ENCODE measurements around the gene ALG11. TPM values are rescaled to one million over a fixed set of nuclear protein-coding genes. Genes with fewer than 3 reads are reported as not detected.
"Not testable (repeated sequence)": the region's sequence is repeated elsewhere in the genome, so short reads cannot be mapped to it uniquely, and the experiment has no call there.

Gene ALG11
- total RNA-seq, 1 donor from 2014 or later = 38.4 TPM

GRCh38 chr13:52051400-52051799 is 39.2 kb downstream of the ALG11 start:
- no peak overlapping the region for H3K27ac ChIP-seq
- ATAC-seq = no peak
- H3K27me3 ChIP-seq = no peaks in the 10 kb centered on the region
- H3K36me3 ChIP-seq = no peaks in the 10 kb centered on the region
- TF ChIP-seq, protein P1, sequence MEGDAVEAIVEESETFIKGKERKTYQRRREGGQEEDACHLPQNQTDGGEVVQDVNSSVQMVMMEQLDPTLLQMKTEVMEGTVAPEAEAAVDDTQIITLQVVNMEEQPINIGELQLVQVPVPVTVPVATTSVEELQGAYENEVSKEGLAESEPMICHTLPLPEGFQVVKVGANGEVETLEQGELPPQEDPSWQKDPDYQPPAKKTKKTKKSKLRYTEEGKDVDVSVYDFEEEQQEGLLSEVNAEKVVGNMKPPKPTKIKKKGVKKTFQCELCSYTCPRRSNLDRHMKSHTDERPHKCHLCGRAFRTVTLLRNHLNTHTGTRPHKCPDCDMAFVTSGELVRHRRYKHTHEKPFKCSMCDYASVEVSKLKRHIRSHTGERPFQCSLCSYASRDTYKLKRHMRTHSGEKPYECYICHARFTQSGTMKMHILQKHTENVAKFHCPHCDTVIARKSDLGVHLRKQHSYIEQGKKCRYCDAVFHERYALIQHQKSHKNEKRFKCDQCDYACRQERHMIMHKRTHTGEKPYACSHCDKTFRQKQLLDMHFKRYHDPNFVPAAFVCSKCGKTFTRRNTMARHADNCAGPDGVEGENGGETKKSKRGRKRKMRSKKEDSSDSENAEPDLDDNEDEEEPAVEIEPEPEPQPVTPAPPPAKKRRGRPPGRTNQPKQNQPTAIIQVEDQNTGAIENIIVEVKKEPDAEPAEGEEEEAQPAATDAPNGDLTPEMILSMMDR (IDR thresholded peaks at IDR 0.05) = no peak
- H3K4me3 ChIP-seq = no peak overlapping the region
- no peak for DNase-seq
- H3K9me3 ChIP-seq = no peaks in the 10 kb centered on the region
- intact Hi-C loops (cut with DNase I) = no loop called here
- no peaks in the 10 kb centered on the region for H3K4me1 ChIP-seq

GRCh38 chr13:52053460-52053859 is 41.3 kb downstream of the ALG11 start:
- Histone ChIP-seq H3K27me3 (no peaks in the 10 kb centered on the region), H3K4me1 (no peaks in the 10 kb centered on the region), H3K4me3 (no peak overlapping the region), H3K27ac (no peak overlapping the region), H3K9me3 (no peaks in the 10 kb centered on the region), H3K36me3 (no peaks in the 10 kb centered on the region)
- DNase-seq (no peak), ATAC-seq (no peak)
- intact Hi-C loops (cut with DNase I) = no loop called here
- TF ChIP-seq, protein P1 (IDR thresholded peaks at IDR 0.05) = no peak

DNA sequence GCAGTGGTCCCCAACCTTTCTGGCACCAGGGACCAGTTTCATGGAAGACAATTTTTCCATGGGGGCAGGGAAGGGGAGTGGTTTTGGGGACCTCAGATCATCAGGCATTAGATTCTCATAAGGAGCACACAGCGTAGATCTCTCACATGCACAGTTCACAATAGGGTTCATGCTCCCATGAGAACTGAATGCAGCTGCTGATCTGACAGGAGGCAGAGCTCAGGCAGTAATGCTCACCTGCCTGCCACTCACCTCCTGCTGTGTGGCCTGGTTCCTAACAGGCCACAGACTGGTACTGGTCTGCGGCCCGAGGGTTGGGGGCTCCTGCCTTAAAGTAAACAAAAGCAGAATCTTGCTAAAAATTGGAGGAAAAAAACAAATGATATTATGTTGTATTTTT is 48.9 kb downstream of the ALG11 start:
- DNase-seq; H3K27ac ChIP-seq; H3K27me3 ChIP-seq; ATAC-seq; H3K4me1 ChIP-seq; intact Hi-C loops (cut with DNase I); H3K9me3 ChIP-seq; H3K36me3 ChIP-seq; H3K4me3 ChIP-seq: not testable (repeated sequence)

DNA sequence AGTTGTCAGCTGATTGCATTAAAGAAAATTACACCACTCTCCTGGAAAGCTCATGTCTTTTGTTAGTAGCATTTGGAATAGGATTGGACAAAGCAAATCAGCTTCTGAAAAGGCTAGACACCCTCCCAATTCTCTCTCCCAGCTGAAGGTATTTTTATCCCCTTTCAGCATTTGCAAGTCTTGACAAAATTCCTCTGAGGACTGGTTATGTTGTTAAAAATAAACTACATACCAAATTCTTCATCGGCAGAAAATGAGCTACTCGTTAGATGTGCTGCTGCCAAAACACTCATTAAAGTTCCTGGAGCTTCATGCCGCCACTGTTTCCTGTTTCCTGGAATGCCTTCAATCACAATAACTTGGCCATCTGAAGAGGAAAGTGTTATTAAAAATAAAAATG is 49.4 kb downstream of the ALG11 start:
- Histone ChIP-seq H3K4me3 (no peak overlapping the region), H3K27ac (no peak overlapping the region), H3K27me3 (no peaks in the 10 kb centered on the region), H3K9me3 (no peaks in the 10 kb centered on the region), H3K4me1 (no peaks in the 10 kb centered on the region), H3K36me3 (no peaks in the 10 kb centered on the region)
- ATAC-seq (no peak), DNase-seq (no peak)
- intact Hi-C loops (cut with DNase I) = no loop called here
- TF ChIP-seq, protein P1 (IDR thresholded peaks at IDR 0.05) = no peak

DNA sequence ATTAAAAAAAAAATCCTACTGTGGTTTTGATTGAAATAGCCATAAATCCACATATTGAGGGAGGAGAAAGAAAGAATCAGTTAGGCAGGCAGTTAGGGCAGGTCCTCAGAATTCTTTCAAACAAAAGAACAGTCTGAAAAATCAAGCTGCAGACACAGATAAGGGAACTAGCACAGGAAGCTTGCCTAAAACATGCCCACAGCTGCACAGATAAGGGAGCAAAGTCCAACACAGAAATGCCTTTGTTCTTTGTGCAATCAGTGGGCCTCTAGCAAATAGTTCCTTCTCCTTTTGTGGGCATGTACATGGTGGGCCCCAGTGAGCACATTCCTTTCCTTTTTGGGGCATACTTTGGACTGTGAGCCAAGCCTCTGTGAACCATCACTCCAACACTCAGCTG is 55.0 kb downstream of the ALG11 start:
- Histone ChIP-seq H3K4me1 (no peaks in the 10 kb centered on the region), H3K36me3 (no peaks in the 10 kb centered on the region), H3K27ac (no peak overlapping the region), H3K27me3 (no peaks in the 10 kb centered on the region), H3K9me3 (peaks cover 13% of the 10 kb centered on the region), H3K4me3 (no peak overlapping the region)
- TF ChIP-seq, protein P1 (IDR thresholded peaks at IDR 0.05) = no peak
- intact Hi-C loops (cut with DNase I) = no loop called here
- DNase-seq (no peak), ATAC-seq (no peak)

GRCh38 chr13:52070929-52071523 is 58.8 kb downstream of the ALG11 start:
- intact Hi-C loops (cut with DNase I) = no loop called here
- DNase-seq = no peak

More at GRCh38 chr13:52070929-52071523, 58.8 kb downstream of the ALG11 start:
- no peak for ATAC-seq
- H3K9me3 ChIP-seq = peaks cover 13% of the 10 kb centered on the region
- no peak overlapping the region for H3K4me3 ChIP-seq
- no peaks in the 10 kb centered on the region for H3K36me3 ChIP-seq
- no peaks in the 10 kb centered on the region for H3K27me3 ChIP-seq
- TF ChIP-seq, protein P1 (IDR thresholded peaks at IDR 0.05) = no peak
- no peak overlapping the region for H3K27ac ChIP-seq
- H3K4me1 ChIP-seq = no peaks in the 10 kb centered on the region

Other genes starting within 250 kb of the ALG11 start
- gene DHRS12, start 208.2 kb upstream of the ALG11 start, total RNA-seq = 14.9 TPM
- not detected for gene TMEM272, start 167.2 kb upstream of the ALG11 start, total RNA-seq
- not detected for gene CCDC70, start 150.4 kb upstream of the ALG11 start, total RNA-seq
- 5.8 TPM for gene ATP7B, start 948 bp upstream of the ALG11 start, total RNA-seq
- gene UTP14C, start 12.3 kb downstream of the ALG11 start, total RNA-seq = 20.5 TPM
- gene NEK5, start 116.7 kb downstream of the ALG11 start, total RNA-seq = 0.52 TPM
- gene NEK3, start 147.2 kb downstream of the ALG11 start, total RNA-seq = 11.7 TPM

All from upper lobe of right lung (tissue), 1 donor.